Ramos (cell line): ENCODE measurements around the gene FAM72C.
"Not testable (repeated sequence)": the region's sequence is repeated elsewhere in the genome, so short reads cannot be mapped to it uniquely, and the experiment has no call there.

Experiments used
- in situ Hi-C: fragments of 300-500 bp; cut with MboI; formaldehyde crosslinking; loops from one replicate; pipeline ENCODE4 v1.14.3; 2022; ENCODE audit warnings: low sequenced_read_pairs; ENCODE audit not compliant: unreplicated experiment

FAM72C gene

DNA sequence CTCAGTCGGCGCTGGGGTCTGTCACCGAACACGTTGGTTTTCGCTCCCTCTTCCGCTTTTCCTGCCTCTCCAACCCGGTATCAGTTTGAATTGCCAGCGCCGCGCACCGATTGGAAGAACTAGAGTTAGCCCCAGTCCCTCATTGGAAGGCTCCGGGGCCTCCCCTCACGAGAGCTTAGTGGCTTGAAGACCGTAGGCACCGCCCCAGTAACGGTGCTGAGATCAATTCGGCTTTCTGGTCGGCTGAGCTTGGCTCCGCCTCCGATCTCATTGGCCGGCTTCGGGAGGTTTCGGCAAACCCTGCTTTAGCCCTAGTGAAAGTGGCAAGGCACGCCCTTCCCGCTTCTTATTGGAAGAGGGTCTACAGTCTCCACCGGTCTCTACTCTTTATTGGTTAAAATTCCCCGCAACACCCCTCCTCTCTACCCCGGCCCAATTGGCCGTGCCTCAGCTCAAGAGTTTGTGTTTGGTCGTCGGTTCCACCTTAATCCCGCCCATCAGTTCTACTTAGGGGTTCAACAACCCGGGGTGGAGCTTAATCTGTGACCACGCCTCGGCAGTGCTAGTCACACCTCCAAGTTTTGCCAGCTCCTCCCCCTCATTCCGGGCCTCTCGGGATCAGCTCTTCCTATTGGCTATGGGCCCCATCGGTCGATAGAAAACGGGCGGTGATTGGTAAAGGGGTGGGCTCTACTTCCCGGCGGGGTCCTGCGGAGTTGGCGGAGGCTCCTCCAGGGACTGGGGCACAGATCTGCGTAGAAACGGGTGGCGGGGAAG is at the start of gene FAM72C:
TSS of gene FAM72C (minus strand) at position 63 of the 777 bp plus-strand sequence. CDS start 845 bp downstream, outside the sequence.
- in situ Hi-C loops: not testable (repeated sequence)

DNA sequence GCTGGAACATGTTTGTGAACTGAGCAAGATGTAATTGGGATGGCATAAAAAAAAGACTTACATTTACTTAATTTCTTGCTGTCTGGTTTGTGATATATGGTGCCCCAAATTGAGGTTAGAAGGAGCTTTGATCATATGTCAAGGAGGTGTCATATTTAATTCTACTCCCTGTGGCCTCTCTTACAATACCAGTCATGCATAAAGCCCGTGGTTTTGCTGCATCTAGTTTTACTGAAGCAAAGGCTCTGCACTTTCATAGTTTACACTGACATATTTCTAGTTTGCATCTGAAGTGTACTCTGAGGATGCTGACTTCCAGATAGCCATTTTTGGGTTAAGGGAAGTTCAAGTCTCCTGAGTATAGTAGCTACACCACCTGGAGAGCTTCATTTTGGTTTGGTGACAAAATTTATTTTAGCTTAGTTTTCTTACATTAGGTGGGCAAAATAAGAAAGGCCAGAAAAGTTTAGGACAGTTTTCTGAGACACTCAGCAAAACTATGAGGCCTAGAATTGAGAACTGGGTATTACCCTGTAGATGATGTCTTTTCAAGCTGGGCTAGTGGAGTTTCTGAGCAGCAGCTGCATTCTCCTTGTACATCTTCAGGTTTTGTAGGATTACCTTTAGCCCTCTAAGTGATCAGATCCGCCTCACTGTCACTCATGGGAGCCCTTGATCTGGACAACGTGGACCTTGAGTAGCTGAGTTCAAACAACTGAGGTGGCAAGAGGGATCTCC is 48.4 kb upstream of the FAM72C start:
- in situ Hi-C loops: not testable (repeated sequence)

GRCh38 chr1:144019101-144019500 is 47.3 kb upstream of the FAM72C start:
- in situ Hi-C loops: not testable (repeated sequence)

DNA sequence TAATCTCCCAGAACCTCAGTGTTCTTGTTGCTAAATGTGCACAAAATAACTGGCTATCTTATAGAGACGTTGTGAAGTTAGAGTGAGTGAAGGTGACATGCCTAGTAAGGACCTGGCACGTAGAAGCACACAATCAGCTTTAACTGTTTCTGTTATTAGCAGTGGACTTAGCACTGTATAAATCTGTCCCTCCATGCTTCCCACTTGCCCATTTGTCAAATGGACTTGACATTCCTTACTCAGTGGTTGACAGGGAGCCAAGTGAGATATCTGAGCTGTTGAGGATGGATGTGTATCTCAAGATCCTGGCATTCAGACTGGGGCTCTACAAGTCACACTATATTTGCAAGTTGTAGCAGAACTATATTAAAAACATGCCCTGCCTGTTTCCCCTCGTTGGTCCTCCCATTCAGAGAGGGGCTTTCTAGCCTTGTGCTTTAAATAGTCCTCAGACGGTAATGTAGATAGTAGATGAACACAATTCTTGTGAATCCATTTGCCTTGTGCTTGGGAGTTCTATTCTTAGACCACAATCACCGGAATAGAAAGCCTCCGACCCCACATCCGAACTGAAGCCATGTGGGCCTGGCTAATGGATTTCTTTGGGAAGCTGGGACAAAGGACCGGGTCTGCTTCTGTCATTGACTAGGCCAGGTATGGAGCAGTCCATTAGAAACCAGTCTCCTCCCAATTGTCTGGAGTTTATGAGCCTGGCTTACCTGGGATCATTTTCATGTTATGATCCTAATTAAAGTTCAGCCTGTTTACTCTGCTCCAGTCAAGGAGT is 43.6 kb upstream of the FAM72C start:
- in situ Hi-C loops: not testable (repeated sequence)

DNA sequence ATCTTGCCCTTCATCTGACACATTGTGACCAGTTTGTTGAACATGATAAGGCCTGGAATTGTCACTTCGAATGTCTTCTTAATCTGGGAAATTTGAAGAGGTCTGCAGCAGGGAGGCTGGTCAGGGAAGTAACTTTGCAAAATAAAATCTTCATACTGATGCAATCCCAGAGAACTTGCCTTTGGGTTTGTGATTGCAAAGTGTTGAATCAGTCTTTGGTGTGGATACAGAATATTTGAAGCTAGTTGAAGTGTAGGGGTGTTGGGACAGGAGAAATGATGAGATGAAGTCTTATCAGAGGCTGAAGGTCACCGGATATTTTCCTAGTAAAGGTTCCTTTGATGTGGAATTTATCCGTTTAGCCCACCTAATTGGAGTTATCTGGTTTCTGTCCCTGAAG is 42.7 kb upstream of the FAM72C start:
- in situ Hi-C loops: not testable (repeated sequence)

- in situ Hi-C loops: not testable (repeated sequence)
Measured at GRCh38 chr1:144014121-144014520, 42.3 kb upstream of the FAM72C start.

- in situ Hi-C loops: not testable (repeated sequence)
Measured at GRCh38 chr1:144012168-144012733, 40.5 kb upstream of the FAM72C start.

GRCh38 chr1:144009410-144009809 is 37.6 kb upstream of the FAM72C start:
- in situ Hi-C loops: not testable (repeated sequence)

- in situ Hi-C loops: not testable (repeated sequence)
Measured at GRCh38 chr1:144004259-144004658, 32.5 kb upstream of the FAM72C start.

GRCh38 chr1:144003306-144004029 is 31.7 kb upstream of the FAM72C start:
- in situ Hi-C loops: not testable (repeated sequence)

- in situ Hi-C loops: not testable (repeated sequence)
Measured at GRCh38 chr1:144002141-144002881, 30.5 kb upstream of the FAM72C start.

DNA sequence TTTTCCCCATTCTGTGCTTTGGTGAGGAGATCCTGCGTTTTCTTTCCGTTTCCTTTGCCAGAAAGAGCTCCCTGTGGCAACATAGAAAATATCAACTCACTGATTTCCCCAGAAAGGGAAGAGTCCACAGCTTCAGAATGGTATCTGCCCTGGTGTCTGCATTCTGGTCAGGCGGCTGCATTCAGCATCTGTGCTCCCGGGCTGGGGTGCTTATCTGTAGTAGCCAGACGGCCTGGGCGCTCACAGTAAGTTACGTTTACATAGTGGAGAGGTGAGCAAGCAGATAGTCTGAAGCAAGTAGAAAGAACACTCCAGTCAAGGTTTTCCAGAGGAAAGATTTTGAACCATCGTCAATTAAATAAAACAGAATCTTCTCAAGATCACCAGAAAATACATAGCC is 29.3 kb upstream of the FAM72C start:
- in situ Hi-C loops: not testable (repeated sequence)

DNA sequence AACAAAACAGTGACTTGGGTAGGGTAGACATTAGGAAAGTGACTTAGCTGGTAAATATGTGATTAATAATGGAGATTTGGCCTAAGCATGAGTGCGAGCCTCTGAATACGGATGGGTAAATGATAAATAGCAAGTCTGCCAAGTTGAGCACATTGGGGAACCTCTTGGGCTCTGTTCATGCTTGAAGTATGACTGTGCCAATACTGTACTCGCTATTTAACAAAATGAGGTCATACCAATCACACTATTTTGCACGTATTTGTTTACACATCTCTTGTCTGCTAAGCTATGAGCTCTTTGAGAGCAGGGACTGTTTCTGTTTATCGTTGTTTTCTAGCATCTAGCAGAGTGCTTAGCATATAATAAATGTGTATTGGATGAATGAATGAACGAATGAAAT is 24.2 kb upstream of the FAM72C start:
- in situ Hi-C loops: not testable (repeated sequence)

DNA sequence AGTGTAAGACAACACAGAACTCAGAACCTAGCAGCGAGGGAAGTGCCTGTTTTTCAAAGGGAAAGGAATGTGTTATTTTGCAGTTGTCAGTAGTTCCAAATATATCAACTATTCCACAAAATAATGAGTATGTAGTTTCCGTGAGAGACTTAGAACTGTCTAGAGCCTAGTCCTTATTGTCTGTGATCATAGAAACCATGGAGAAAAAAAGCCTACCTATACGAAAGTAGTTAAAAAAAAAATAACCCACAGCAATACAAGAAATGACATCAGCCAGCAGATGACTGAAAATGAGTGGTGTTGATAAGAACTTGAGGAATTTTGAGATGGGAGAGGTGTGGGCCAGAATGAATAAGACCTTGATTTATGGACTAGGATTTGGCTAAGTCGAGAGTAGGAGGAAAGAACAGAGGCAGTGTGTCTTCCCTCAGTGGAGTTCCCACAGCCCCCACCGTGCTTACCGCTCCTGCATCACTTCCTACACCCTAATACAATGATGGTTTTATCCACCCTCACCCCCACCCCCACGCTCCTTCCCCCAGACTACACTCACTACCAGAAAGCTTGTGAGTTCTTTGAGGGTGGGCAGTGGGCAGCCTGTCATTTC is 21.6 kb upstream of the FAM72C start:
- in situ Hi-C loops: not testable (repeated sequence)

- in situ Hi-C loops: not testable (repeated sequence)
Measured at GRCh38 chr1:143990699-143991098, 18.9 kb upstream of the FAM72C start.

DNA sequence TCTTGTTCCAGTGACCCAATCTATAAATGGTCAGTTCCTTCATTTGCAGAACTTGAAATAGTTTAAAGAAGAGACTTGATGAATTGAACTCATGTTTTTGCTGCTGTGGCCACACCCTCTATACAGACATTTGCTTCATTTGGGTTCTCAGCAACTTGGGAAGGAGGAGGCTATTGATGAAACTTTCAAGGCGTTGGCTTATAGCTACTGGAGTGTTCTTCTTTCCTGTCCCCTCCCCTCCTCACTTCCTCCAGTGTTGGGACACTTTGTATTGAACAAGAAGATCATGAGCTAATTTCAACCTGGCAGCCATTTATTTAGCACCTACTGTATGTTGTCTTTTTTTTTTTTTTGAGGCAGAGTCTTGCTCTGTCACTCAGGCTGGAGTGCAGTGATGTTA is 17.9 kb upstream of the FAM72C start:
- in situ Hi-C loops: not testable (repeated sequence)

- in situ Hi-C loops: not testable (repeated sequence)
Measured at GRCh38 chr1:143989427-143989712, 17.6 kb upstream of the FAM72C start.

- in situ Hi-C loops: not testable (repeated sequence)
Measured at GRCh38 chr1:143988602-143989426, 17.0 kb upstream of the FAM72C start.
